Activated CD8-positive, alpha-beta memory T cell treated with anti-CD3 and anti-CD28 coated beads, Interleukin-2, amount 50 U/mL, for 1 hour (primary cell): Measurements from ENCODE around the gene EIF4E1B.

Source experiments
- DNase-seq: peaks from one replicate; pipeline ENCODE4 v3.0.0-alpha.2; 2020; ENCODE audit errors: extremely low read depth

EIF4E1B gene

DNA sequence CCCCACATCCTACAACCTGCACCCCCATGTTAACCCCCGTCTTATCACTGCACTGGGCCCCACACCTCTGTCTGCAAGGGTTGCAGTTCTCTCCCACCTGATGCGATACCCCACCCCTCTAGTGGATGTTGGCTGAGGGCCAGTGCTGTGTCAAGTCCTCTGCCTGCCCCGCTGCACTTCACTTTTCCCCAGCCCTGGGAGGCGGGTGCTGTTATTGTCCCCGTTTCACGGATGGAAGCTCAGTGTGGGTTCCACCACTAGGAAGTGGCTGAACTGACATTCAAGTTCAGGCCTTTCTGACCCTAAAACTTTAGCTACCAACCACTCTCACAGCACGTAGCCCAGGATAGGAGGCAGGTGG is 3.6 kb upstream of the EIF4E1B start:
- no peak for DNase-seq

DNA sequence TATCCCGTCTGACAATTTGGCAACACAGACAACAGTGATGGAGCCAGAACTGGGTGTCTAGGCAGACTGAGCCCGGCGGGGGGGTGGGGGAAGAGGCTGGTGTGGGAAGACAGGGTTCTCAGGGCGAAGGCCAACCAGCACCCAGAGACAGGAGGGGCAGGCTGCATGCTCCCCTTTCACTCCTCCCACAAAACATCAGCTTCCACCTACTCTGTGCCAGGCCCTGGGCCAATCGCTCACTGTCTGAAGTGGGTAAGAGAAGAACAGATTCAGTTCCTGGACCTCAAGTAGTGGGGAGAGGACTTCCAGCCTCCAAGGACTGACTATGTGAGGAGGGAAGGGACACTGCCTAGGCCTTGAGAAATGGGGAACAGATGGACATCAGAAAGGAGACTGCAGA is 2.9 kb upstream of the EIF4E1B start:
- no peak for DNase-seq

DNA sequence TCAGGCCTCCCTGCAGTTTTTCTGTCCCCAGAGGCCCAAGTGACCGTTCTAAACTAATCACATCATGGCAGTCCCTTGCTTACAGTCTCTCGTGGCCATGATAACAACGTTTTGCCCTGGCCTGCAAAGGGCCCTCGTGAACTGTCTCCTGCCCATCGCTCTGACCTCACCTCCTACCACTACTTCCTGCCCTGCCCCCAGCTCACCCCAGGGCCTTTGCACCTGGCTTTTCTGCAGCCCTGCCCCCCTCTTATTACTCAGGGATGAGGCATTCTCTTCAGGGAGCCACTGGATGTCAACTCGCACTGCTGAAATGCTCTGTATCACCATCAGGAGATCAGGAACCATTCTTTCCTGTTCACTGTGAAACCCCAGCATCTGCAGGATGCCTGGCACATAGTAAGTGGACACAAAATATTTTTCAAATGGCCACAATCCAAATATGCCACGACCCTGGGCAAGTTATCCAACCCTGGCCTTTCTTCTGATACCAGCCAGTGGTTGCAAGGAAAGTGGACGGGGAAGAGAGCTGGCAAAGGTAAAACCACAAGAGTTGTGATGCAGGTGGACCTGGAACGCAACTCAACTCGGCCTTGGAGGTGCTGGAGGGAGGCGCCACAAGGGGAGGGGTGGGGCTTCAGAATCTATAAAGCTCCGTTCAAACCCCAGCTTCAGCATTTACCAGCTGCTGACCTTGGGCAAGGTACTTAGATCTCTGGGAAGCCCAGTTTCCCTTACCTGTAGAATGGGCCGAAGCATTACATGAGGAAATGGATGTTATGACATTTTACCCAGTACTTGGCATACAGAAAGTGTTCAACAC is 1.9 kb upstream of the EIF4E1B start:
- no peak for DNase-seq

DNA sequence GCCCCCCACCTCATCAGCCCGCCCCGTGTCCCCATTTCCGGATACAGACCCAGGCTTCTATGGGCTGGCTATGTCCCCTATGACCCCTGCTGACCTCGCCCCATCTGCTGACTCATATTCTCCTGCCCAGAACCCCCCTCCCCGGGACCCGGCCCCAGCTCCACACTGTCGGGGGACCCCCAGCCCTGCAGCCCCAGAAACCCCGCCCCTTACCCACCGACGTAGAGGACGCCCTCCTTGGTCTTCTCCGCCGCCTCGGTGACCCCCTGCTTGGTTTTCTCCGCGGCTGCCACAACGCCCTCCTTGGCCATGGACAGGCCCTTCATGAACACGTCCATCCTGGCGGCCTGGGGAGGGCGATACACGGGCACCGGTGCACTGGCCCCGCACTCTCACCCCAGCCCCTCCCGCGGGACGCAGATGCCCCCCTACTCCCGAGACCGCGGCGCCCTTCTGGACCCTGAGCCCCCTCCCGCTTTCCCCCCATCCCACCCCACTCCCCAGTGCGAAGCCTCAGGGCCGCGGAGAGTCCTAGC is 1.1 kb upstream of the EIF4E1B start:
- DNase-seq, result no peak

DNA sequence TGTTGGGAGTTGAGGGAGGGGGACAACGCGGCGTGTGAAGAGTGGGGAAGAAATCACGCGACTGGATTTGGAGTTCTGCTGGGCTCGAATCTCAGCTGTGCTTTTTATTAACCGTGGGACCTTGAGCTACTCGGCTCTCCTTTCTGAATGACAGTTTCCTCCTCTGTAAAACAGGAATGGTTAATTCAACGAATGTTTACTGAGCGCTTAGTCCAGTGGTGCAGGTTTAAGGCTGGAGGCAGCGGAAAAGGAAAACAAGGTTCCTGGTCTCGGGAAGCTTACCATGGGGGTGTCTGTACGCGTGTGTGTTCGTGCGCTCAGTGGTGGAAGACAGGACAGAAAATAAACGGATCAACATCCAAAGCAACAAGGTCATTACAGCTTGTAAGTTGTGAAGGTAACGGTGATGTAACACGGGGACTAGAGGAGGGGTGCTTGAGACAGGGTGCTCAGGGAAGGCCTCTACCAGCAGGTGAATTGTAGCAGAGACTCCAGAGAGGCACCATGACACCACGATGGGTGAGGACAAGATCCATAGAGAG is 277 bp downstream of the EIF4E1B start:
- DNase-seq, result no peak

DNA sequence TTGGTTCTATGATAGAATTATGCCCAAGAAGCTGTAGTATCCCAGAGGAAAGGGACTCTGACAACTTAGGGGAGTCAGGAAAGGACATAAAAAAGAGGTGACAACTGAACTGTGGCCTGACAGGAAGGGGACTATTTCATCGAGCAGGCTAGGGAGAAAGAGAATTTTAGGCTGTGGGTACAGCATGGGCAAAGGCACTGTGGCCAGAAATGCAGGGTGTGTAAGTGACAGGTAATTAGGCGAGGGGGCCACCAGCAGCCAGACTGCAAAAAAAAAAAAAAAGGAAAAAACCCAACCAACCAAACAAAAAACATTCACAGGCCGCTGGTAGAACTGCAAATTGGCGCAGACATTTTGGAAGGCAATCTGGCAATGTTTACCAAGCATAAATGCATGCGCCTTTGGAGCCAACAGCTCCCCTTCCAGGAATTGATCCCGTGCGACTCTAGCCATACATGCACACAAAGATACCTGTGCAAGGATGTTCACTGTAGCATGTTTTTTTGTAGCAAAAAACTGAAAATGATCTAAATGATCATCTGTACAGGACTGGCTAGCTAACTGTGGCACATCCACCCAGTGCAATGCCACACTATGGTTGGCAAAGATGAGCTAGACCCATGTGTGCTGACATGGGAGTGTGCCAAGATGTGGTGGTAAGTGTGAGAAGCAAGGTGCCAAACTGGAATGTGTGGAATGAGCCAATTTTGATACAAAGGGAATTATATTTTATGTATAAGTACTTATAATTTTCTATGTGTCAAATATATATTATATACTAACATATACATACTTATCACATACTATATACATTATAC is 1.1 kb downstream of the EIF4E1B start:
- no peak for DNase-seq

DNA sequence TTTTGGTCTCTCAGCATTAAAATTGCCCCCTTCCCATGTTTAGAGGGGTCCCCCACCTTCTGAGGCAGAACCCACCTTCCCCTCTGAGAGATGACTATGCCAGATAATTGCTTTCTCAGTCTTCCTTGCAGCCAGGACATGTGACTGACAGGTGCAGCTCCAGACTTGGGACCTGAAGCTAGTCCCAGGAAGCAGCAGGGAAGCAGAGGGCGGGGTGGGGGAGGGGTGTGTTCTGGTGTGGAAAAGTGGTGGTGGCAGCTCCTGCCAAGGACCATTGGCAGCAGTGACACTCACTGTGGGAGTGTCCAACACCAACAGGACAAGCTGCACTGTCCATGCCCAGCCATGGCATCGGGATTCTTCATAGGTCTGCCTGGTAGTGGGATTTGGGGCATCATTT is 2.3 kb downstream of the EIF4E1B start:
- DNase-seq, result no peak

DNA sequence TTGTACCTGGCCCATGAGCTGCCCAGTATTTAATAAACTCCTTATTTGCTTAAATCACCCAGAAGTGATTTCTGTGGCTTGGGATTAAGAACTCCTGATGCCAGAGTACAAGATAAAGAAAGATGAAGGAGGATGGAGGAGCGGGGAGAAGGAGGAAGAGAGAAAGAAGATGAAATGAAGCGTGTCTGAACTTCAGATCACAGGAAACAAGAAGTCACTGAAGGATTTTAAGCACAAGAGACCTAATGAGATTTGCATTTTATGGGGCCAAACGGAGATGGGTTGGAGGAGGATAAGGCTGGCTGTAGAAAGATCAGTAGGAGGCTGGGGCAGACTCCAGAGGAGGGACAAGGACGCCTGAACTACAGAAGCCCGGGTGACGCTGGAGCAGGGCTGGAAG is 3.1 kb downstream of the EIF4E1B start:
- no peak for DNase-seq

DNA sequence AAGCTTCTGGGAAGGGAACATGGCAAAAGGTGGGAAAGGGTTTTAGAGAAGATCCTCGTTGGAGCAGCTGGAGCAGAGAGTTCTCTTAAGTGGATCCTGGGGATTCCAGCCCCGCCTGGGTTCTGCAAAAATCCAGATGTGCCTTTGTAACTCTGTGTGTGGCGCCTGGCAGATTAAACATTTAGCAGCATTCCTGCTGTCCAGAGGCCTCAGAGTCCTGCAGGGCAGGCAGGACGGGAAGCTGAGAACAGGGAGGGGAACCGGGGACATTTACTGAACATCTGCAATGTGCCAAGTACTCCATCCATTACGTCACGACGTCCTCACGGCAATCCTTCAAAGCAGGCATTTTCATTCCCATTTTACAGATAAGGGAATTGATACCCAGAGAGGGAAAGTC is 6.0 kb downstream of the EIF4E1B start:
- DNase-seq, result no peak

DNA sequence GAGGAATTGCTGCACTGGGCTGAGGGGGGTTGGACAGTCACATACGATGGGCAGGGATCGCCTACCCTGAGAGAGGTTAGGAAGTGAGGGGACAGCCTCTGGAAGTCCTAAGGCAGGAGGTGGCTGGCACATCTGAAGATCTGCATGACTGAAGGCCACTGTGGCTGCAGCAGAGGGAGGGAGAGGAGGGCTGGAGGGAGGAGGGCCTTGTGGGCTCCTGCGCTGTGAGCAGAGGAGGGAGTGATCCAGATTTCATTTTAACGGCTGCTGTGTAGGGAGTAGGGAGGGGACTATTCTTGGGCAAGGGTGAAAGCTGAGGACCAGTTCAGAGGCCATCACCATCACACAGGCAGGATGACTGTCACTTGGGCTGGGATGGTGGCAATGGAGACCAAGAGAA is 7.1 kb downstream of the EIF4E1B start:
- DNase-seq, result no peak

DNA sequence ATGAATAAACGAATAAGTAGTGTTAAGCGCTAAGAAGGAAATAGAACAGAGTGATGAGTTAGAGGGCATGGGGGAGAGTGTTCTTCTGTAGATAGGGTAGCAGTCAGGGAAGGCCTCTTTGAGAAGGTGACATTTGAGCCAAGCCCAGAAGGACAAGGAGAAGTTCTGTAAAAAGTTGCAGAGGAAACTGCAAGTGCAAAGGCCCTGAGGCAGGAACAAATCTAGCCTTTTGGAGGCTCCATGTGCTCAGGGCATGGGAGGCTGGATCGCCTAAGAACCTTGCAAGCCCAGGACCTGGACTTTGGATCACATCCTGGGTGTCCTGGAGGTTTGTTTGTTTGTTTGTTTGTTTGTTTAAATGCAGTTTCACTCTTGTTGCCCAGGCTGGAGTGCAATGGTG is 8.0 kb downstream of the EIF4E1B start:
- no peak for DNase-seq

DNA sequence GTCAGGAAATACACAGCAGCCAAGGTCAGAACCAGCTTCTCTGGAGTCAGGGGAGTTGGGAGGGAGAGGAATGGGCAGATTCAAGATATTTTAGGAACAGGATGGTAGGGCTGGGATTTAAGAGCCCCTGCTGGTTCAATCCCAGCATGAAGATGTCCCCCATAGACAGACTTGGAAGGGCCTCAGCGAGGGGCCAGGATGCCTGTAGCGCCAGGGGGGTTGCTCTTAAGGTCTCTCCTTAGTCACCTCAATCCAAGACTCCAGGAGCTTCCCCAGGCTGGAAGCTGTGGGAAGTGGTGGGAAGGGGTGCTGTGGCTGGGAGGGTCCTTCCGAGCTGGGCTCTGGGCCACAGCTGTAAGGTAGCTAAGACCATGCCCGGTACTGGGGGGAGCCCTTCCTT is 8.7 kb downstream of the EIF4E1B start:
- DNase-seq, result no peak

DNA sequence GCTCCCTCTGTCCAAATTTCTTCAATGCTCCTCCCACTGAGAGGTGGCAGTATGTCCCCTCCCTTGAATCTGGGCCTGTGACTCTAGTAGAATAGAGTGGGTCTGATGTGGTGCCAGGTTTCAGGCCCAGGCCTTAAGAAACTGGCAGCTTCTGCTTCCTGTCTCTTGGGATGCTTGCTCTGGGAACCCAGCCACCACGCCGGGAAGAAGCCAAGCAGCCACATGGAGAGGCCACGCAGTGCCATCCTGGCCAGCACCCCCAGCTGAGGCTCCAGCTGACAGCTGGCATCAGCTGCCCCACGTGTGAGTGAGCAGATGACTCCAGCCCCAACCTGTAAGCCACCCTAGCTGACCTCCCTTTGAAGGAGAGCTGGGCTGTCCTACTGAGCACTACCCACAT is 9.5 kb downstream of the EIF4E1B start:
- no peak for DNase-seq

DNA sequence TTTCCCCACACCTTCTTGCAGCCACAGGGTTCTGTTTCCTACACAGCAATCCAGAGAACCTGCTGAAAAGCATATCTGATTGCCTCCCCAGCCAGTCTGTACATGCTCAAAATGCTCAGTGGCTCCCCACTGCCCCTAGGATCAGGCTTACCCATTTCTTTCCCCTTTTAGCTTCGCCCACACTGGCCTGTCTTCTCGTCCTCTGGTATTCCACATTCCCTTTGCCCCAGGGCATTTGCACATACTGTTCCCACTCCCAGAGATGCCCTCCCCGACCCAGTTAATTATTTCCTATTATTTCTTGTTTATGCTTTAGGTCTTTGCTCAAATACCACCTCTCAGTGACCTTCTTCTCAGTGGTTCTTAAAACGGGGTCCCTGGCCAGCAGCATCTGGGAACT is 10.1 kb downstream of the EIF4E1B start:
- no peak for DNase-seq

DNA sequence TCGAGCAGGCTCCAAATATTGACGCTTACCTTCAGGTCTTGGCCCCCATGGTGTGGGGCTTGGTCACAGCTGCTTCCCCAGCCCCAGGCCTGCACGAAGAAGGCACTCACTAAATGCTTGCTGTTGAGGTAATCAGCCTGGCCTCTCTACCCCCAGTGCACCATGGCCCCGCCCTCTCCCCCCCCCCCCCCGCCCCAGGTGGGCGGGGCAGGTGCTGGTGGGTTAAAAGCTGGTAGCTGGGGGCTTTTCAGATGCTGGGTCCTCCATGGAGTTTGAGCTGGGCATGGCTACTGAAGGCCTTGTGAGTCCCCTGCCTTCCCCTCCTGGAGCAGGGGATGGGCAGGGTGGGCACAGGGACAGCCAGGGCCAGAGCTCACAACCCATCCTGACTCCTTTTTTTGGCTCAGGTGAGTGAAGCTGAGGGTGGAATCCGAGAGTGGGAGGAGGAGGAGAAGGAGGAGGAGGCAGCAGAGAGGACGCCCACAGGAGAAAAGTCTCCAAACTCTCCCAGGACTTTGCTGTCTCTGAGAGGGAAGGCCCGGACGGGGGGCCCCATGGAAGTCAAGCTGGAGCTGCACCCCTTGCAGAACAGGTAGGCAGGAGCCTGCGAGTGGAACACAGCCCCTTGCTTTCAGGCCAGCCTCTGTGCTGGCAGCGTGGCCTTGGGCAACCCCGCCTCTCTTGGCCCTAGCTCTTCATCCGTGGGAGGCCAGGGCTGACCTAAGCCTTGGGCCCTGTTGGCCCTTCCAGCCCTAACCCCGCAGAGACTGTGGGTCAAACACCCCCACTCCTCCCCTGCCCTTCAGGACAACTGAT is 12.4 kb downstream of the EIF4E1B start:
- no peak for DNase-seq

DNA sequence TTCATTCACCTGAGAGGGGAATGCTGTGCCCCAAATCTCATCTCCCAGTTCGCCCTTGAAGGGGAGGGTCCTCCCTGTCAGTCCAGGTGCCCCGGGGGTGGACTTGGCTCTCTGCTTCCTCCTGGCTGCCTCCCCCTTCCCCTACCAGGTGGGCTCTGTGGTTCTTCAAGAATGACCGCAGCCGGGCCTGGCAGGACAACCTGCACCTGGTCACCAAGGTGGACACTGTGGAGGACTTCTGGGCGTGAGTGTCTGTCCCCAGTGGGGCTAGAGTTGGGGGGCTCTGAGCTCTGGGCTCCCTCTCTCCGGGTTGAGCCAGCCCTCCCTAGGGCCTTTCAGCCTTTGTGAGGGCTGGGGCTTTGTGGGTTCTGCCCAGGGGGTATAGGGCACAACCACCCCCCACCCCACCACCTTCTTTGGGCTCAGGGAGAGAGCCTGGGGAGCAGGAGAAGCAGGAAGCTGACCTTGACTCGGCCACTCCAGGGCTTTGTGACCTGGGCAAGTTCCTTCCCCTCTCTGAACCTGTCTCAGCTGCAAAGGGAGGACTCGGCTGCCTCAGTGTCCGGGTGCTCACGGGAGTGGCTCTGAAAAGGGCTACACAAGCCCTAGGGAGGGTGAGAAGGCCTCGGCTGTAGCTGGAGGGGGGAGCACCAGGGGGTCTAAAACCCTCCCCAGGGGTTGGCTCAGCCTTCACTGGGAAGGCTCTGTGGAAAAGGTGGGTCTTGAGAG is 13.2 kb downstream of the EIF4E1B start:
- no peak for DNase-seq

DNA sequence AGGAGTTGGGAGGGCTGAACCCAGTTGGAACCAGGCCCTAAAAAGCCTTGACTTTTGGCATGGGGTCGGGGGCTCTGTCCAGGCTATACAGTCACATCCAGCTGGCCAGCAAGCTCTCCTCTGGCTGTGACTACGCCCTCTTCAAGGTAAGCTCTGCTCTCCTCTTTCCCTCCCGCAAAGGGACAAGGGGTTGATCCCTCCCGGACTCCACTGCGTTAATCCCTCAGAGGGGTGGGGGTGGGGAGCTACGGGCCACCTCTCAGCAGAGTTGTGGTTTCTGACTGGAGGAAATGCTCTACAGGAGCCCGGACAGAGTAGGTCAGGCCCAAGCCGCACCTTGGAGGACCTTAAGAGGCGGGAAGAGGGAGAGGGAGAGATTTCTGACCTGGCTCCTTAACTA is 13.8 kb downstream of the EIF4E1B start:
- DNase-seq, result no peak

DNA sequence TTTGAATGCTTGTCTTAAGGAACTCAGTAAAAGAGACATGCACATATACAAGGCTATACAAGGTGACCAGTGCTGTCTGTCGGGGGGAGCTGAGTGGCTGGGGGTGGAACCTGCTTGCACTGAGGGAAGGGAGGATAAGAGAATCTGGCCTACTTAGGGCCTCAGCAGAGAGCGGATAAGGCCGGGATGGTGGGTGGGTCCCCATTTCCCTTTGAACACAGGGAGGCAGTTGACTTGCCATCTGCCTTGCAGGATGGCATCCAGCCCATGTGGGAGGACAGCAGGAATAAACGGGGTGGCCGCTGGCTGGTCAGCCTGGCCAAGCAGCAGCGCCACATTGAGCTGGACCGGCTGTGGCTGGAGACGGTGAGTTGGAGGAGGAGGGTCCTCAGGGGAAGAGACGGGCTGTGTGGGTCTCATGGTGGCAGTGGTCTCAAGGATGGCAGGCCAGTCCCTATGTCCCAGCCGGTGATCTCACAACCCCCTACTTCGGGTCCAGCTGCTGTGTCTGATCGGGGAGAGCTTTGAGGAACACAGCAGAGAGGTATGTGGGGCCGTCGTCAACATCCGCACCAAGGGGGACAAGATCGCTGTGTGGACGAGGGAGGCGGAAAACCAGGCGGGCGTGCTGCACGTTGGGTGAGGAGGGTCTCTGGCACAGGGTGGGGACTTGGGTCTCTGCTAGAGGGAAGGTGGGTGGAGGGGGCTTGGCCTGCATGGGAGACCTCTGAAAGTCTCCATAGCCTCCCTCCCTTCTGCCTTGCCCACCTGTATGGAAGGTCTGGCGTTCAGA is 14.6 kb downstream of the EIF4E1B start:
- no peak for DNase-seq

DNA sequence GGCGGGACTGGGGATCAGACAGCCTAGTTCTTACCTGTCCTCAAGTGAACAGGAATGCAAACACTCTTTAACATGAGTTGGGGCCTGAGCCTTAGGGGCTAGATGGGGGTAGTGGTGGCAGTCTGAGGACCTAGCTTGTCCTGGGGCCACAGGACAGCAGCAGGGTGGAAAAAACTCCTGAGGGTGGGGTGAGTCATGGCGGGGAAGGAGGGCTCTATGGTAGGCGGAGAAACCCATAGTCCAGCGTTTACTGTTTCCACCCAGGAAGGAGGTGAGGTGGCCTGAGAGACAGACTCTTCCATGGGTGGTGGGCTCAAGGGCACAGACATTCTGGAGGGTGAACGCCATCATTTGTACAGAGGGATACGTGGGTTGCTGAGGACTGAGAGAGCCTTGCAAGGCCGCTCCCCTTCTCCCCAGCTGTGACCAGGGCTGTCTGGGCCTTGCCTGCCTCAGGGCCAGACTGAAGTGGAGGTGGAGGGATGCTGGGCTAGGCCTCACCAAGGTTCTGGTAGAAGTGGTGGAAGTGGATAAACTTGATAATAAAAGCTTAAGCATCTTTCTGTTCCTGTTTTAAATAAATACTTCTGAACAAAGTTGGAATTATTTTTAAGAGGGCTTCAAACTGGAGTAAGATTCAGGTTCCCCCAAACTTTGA is 15.7 kb downstream of the EIF4E1B start:
- no peak for DNase-seq

DNA sequence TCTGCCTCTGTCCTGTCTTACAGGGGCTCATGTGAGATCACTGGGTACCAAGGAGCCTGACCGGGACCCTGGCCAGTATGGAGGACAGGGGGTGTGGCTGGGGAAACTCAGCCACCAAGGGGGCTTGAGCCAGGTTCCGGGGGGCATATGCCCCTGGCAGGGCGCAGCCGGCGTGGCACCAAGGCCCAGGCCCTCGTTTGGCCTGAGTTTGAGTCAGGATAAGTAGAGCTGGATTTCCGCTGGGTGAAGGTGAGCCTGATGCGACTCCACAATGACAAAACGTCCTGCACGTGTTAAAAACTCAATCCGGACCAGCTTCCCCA is 16.2 kb downstream of the EIF4E1B start:
- DNase-seq, result no peak
